Measurements from ENCODE around the gene ADGRD1. TPM values are rescaled to one million over a fixed set of nuclear protein-coding genes. Genes with fewer than 3 reads are reported as not detected.

Gene ADGRD1
- total and polyA plus RNA-seq, 2 of the 8 experiments (the other 6 are each of a cell fraction or from before 2014, with no cell fraction given), result 0.36 to 0.48 TPM

- H2BK12ac ChIP-seq (ENCODE audit: low read depth, low read length), result no peak overlapping the region
- no peaks in the 10 kb centered on the region for H3K4me1 ChIP-seq (replicated peaks in 1 of 4; ENCODE audit: control insufficient read depth in 3 of 4, insufficient read depth in 4 of 4, low read length in 3 of 4)
- no peak overlapping the region for H3K4ac ChIP-seq (replicated peaks; ENCODE audit: insufficient read length, low read depth, low read length)
- H3K4me3 ChIP-seq (ENCODE audit: extremely low read depth in 1 of 4, insufficient read depth in 2 of 4, low read depth in 3 of 4, low read length in 4 of 4), result no peak overlapping the region
- no peak overlapping the region for H2AK5ac ChIP-seq (ENCODE audit: low read depth, low read length)
- no peak overlapping the region for H3K56ac ChIP-seq (replicated peaks; ENCODE audit: insufficient read length, low read depth, low read length)
- no peak overlapping the region for H3K18ac ChIP-seq (ENCODE audit: extremely low read depth, low read length)
- H2AFZ ChIP-seq (ENCODE audit: low read length), result no peak overlapping the region
- no peak overlapping the region for H4K91ac ChIP-seq (replicated peaks; ENCODE audit: insufficient read length, low read length)
- H3K23me2 ChIP-seq (ENCODE audit: low read depth, low read length), result no peaks in the 10 kb centered on the region
- H3K27me3 ChIP-seq (replicated peaks in 1 of 4; ENCODE audit: control insufficient read depth in 3 of 4, extremely low read depth in 1 of 4, insufficient read depth in 3 of 4, low read length in 3 of 4), result no peaks in the 10 kb centered on the region; a peak in 1 of 7 replicates
- H3K23ac ChIP-seq (ENCODE audit: insufficient read length), result no peak overlapping the region
- WGBS, 2 experiments (ENCODE audit: extremely low coverage in 1 of 2, insufficient coverage in 1 of 2, insufficient read length in 1 of 2, insufficient replicate concordance in 2 of 2, low coverage in 1 of 2, low lambda C conversion rate in 2 of 2, missing lambda C conversion rate in 1 of 2), result 90% methylated on average over 13 of the region's 14 CpGs; no CpG with 5 or more reads in 1 of the 2 experiments
- H3K79me1 ChIP-seq (ENCODE audit: low read depth, low read length), result no peaks in the 10 kb centered on the region
- H4K20me1 ChIP-seq (replicated peaks in 1 of 2; ENCODE audit: control insufficient read depth in 1 of 2, insufficient read depth in 2 of 2, low read length in 2 of 2), result no peaks in the 10 kb centered on the region
- H2BK120ac ChIP-seq (replicated peaks; ENCODE audit: low read depth, low read length), result no peak overlapping the region
- no peak overlapping the region for H4K5ac ChIP-seq (ENCODE audit: insufficient read length, low read depth, low read length)
- FAIRE-seq (no peak), DNase-seq (ENCODE audit: low read depth in 1 of 2, low spot score in 2 of 2) (no peak)
- TF ChIP-seq BCL11A (IDR thresholded peaks at IDR 0.05; ENCODE audit: low read depth in 2 of 2, low read length in 2 of 2), result no peak
- no peak for TF ChIP-seq JUND (IDR thresholded peaks at IDR 0.05; ENCODE audit: low read length)
- TF ChIP-seq SIX5 (IDR thresholded peaks at IDR 0.05; ENCODE audit: low read depth, low read length), result no peak
- no peak for TF ChIP-seq NANOG (IDR thresholded peaks at IDR 0.05; ENCODE audit: insufficient read depth, low read depth, low read length, poor library complexity, severe bottlenecking)
- TF ChIP-seq POU5F1 (IDR thresholded peaks at IDR 0.05; ENCODE audit: low read depth, low read length), result no peak
- TF ChIP-seq, protein P1, sequence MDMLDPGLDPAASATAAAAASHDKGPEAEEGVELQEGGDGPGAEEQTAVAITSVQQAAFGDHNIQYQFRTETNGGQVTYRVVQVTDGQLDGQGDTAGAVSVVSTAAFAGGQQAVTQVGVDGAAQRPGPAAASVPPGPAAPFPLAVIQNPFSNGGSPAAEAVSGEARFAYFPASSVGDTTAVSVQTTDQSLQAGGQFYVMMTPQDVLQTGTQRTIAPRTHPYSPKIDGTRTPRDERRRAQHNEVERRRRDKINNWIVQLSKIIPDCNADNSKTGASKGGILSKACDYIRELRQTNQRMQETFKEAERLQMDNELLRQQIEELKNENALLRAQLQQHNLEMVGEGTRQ (IDR thresholded peaks at IDR 0.05; ENCODE audit: low read length), result no peak
- no peak for TF ChIP-seq EZH2 (IDR thresholded peaks at IDR 0.05; ENCODE audit: low read depth, low read length, severe bottlenecking)
- no peak for TF ChIP-seq TAF1 (IDR thresholded peaks at IDR 0.05; ENCODE audit: low read depth, low read length)
- TF ChIP-seq RFX5 (IDR thresholded peaks at IDR 0.05; ENCODE audit: borderline replicate concordance, low read depth, low read length), result no peak
- no peak for TF ChIP-seq MAFK (IDR thresholded peaks at IDR 0.05; ENCODE audit: low read depth, low read length)
- H4K8ac ChIP-seq (ENCODE audit: extremely low read depth, insufficient read depth, low read length), result no peak overlapping the region
- no peaks in the 10 kb centered on the region for H3K9me3 ChIP-seq (ENCODE audit: insufficient read depth in 2 of 2, low read depth in 1 of 2, low read length in 1 of 2)
- H2BK15ac ChIP-seq (ENCODE audit: low read length), result no peak overlapping the region
- no peak overlapping the region for H3K4me2 ChIP-seq (ENCODE audit: insufficient read depth in 1 of 2, low read depth in 2 of 2, low read length in 2 of 2)
- H3K79me2 ChIP-seq (ENCODE audit: control insufficient read depth in 1 of 2, insufficient read depth in 2 of 2, low read length in 2 of 2), result no peaks in the 10 kb centered on the region
- no peak overlapping the region for H3K27ac ChIP-seq (ENCODE audit: low read depth, low read length)
- H3K36me3 ChIP-seq (ENCODE audit: control insufficient read depth in 2 of 4, insufficient read depth in 4 of 4, low read length in 3 of 4), result no peaks in the 10 kb centered on the region
- H3K14ac ChIP-seq (ENCODE audit: insufficient read length), result no peak overlapping the region
- no peak overlapping the region for H2BK20ac ChIP-seq (ENCODE audit: low read length)
- ChIA-PET CTCF (ENCODE audit: partially characterized antibody) (no interaction called here), POLR2A (ENCODE audit: partially characterized antibody) (no interaction called here)
- no peak overlapping the region for H2BK5ac ChIP-seq (ENCODE audit: low read depth, low read length)
- no peak overlapping the region for H3K9ac ChIP-seq (replicated peaks in 1 of 4; ENCODE audit: extremely low read depth in 1 of 4, low read depth in 3 of 4, low read length in 3 of 4)
Measured at GRCh38 chr12:131090274-131091210, 136.8 kb downstream of the ADGRD1 start.

All from H1 (cell line).